NCI-H1436 treated with DMSO at 0.1 percent for 48 hours (cell line): ENCODE data around the gene GPM6B.

Experiments
- DNase-seq: peaks from one replicate; lab custom pipeline; 2025; lab: John Stamatoyannopoulos, UW

The GPM6B gene, protein sequence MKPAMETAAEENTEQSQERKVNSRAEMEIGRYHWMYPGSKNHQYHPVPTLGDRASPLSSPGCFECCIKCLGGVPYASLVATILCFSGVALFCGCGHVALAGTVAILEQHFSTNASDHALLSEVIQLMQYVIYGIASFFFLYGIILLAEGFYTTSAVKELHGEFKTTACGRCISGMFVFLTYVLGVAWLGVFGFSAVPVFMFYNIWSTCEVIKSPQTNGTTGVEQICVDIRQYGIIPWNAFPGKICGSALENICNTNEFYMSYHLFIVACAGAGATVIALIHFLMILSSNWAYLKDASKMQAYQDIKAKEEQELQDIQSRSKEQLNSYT

DNA sequence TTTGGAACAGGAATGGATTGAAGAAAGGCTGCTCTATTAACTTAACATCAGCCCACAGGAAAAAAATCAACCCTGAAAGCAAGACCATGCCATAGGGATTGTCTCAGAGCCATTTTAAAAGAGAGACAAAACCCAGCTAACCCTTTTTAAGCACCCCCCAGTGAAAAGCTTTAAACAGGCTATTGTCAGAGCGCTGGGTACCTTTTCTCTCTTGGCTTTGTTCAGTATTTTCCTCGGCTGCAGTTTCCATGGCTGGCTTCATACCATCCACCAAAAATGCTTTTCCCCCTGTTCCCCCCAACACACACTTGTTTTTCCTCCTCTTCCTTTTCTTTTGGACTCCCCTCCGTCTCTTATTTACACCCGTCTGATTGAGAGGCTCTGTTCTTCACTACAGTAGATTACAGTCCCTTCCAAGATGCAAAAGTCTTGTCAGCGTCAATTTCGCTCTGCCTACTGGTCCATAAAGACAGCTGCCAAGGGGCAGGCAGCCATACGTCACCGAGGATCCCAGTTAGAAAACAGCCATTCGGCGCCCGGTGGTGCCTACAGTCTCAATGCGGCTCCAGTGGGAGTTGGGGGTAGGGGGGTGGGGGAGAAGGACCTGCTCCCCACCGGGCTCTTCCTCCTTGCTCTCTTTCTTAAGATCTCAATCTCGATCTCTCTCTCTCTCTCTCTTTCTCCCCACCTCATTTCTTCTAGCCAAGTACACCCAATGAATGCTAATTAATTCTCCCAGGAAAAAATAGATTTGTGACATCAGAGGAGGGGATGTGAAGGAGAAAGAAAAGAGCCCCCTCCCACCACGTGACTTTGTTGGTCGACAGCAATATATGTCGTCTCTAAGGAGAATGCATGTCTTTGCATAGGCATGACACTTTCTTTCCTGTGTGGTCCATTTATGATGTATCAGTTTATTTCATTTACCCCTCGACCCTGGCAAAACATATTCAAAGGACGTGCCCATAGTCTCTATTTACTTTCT is at the start of gene GPM6B:
Gene GPM6B (minus strand): TSS at position 451 of the 985 bp plus-strand sequence. CDS start 189 bp downstream, at position 262.
- no peak for DNase-seq

DNA sequence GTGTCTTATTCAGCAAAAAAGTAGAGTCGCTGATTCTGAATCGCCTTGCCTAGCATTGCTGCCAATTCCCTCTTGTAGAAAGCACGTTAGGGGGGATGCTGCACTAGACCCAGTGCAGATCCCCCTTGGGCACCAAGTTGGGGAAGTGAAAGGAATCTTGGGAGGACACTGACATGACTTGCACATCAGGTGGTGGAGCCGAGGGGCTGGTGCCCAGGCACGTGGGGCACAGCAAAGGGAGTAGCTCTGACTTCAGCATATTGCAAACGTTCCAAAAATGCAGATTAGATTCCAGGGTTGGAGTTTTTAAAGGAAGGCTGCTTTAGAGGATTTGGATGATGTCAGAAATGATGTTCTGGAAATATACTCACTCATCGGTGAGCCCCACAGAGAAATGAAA is 47.4 kb upstream of the GPM6B start:
- DNase-seq: no peak

DNA sequence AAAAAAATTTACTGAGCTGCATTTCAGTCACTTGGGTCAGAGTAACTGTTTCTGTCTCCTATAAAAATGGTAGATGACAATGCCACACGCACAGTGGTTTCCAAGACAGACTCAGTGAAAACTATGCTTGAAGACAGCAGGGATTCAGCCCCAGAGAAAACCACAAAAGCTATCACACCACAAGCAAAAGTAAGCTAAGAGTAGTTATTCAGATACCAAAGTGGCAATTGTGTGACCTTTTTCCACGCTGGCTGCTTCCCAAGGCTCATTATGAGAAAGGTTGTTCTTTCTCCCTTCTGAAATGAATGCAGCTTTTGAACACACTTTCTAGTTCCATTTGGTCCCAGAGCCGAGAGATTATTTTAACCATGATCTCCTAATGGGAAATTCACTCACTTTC is 46.4 kb upstream of the GPM6B start:
- DNase-seq: no peak

DNA sequence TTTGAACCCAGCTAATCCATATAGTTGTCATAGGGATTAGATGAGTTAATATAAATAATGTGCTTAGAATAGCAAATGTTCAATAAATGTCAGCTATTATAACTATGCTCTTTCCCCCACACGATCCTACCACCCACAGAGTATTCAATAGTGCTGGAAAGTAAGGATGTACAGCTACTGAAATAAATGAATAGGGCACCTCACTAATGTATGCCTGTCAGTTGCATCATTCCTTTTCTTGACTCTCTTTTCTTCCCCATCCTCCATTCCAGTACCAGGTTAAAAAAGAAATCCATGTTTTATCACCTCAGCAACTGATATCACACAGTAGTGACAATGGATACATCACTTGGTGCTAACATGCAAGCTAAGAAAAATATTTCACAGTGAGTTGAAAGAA is 42.8 kb upstream of the GPM6B start:
- DNase-seq: no peak

DNA sequence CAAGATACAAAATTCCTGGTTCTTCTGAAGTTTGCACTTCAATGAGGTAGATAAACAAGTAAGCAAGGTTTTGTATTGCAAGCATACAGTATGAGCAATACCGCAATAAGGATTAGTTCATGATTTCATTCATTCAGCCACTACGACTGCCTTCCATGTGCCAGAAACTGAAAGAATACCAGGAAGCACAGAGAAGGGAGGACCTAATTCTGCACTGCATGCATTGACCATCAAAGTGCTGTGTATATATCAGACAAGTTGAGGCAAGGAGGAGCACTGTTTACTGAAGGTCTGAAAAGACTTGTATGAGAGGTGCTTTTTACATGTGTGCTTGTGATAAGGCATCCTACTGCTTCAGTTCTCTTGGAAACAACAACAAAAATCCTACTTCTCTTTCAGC is 40.9 kb upstream of the GPM6B start:
- no peak for DNase-seq

DNA sequence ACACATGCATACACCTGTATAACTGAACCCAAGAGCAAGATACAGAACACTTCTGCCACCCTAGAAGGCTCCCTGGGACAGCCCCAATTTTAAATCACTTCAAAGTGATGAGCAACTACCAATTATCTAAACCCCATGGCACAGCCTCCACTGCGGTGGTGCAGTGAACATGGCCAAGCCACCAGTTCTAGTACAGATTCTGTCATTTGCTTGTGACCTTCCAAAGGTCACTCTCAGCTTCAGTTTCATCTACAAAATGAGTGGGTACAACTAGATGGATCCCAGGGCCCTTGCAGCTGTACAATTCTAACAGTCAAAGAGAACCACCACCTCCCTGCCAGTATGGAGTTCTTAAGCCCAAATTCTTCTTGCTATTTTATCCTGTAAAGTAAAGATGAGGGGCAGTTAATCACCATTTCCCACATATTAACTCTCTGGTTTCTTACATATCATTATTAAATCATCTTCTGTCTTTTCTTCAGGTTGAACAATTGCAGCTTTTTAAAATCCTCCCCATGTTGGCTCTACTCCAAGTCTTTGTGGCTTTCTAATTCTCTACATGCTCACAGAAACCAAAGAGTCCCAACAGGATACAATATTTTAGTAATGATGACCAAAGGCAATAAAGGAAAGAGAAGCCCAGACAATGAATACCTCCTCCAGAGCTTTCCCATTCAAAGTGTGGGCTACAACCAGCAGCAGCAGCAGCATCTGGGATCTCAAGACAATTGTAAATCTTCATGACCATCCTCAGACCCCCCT is 39.0 kb upstream of the GPM6B start:
- no peak for DNase-seq

DNA sequence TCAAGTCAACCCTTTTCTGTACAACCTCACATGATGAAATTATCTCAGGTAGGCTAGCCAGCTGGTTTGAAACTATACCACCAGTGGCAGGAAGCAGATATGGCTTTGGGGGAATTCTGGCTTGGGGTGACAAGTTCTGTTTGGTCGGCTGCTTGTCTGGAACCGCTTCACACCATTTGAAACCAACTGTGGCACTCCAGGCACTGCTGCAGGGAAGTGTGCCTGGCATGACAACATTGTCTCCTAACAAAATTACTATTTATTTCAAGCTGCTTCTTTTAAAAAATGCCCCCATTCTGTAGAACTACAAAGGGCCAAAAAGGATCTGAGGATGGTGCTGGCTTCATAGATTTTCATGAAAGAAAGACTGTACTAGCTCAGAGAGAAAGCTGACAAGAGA is 37.1 kb upstream of the GPM6B start:
- DNase-seq: no peak

DNA sequence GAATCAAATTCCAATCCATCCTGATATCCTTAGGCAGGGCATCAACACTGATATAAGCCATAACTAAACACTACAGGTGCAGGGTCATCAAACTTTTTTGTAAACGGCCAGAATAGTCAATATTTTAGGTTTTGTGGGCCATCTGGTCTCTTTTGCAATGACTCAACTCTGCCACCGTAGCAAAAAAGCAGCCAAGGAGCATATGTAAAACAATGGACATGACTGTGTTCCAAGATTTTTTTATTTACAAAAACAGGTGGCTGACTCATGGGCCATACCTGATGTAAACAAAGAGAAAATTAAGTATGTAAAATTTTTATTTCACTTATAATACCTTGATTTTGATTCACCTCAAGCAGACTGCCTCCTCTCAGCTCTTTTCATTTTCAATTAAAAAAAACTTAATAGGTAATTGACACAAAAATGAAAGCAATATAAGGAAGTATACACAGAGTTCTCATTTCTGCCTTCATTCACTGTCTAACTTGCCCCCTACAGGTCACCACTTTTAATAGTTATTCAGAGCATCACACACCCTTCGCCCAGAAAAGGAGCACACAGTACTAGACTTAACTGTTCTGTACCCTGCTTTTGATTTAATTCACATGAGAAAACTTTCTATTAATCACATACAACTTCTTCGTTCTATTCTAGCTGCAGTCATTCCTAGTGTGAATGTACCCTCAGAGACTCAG is 35.3 kb upstream of the GPM6B start:
- no peak for DNase-seq

DNA sequence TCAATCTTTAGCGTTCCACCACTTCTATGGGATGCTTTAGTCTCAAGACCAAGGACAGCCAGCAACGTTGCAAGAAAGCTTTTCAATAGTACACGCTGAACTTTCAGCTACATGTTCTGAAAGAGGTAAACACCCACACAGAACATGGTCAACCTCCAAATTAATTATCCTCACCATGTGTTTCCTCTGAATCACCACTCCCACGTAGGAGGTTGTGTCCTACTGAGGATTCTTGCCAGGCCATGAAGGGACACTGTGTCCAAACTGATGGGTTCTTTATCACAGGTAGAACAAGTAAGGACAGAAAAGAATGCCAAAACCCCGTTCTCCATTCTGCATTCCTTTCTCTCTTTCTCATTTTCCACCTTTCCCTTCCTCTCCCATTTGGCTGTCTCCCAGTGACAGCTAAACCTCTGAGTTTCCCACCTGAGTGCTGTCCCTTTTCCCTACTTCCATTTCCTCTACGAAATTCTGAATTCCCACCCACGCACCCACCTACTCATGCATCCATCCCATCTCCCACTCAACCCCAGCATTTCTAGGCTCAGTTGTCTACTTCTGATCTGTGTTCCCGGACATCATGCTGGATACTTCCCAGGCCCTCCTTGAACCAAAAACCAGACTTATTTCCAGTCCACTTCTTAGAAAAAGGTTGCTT is 29.0 kb upstream of the GPM6B start:
- no peak for DNase-seq

DNA sequence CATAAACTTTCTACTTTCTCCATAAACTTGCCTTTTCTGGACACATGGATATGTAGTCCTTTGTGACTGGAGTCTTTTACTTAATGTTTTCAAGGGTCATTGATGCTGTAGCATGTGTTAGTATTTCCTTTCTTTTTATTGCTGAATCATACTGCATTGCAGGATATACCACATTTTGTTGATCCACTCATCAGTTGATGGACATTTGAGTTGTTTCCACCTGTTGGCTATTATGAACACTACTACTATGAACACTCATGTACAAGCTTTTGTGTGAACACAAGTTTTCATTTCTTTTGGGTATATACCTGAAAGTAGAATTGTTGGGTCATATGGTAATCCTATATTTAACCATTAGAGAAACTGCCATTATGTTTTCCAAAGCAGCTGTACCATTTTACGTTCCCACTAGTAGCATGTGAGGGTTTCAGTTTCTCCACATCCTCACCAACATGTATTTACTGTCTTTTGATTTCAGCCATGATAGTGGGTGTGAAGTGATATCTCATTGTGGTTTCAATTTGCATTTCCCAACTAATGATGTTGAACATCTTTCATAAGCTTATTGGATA is 26.3 kb upstream of the GPM6B start:
- DNase-seq: no peak

DNA sequence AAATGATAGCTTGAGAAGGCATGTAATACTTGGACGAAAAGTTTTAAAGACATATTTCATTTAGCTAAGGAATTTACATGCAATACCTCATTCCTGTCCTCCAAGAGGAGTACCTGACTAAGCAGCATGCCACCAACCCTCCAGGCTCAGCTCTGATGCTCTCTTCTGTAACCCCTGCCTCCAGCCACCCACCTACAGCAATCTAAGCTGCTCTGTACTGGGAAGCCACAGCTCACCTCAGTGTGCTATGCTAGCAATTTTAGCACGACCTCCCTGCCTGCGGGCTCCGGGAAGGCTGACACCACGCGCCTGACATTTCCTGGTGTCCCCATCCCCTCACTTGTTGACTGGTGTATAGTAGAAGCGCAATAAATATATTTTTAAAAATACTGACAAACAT is 23.2 kb upstream of the GPM6B start:
- DNase-seq: no peak

DNA sequence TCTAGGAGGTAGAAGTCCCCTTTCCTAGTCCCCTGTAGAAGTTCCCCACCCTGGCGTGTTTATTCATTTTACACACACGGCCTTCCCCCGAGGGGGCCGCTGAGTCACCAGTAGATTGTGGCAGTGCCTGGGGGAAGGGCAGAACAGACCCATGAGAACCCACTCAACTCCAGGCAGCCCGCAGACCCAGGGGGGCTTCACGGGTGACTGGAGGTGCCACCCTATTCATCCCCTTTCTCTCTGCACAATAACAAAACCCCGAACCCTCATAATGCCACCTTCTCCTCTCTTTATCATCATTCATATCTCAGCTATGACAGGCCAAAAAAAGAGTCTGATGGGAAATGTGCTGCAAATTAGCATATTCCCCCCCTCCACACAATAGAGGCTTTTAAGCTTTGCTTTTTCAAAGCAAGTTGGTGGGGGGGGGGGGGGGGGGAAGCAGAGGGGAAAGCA is 20.4 kb upstream of the GPM6B start:
- DNase-seq: no peak

DNA sequence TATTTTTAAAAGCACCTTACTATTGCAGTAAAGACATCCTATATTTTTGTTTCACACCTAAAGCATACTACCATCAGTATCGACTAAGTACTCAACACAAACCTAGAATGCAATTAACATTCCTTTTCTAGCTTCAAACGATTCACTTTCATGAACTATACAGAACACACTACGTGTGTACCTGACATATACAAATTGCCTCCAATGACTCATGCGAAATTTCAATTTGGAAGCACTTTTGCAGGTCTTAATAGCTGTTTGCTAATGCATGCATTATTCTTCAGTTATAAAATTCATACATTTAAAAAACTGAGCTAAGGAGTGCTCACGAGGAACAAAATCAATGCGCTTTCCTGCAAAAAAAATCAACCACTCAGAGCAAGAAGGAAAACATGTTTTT is 19.7 kb upstream of the GPM6B start:
- no peak for DNase-seq

DNA sequence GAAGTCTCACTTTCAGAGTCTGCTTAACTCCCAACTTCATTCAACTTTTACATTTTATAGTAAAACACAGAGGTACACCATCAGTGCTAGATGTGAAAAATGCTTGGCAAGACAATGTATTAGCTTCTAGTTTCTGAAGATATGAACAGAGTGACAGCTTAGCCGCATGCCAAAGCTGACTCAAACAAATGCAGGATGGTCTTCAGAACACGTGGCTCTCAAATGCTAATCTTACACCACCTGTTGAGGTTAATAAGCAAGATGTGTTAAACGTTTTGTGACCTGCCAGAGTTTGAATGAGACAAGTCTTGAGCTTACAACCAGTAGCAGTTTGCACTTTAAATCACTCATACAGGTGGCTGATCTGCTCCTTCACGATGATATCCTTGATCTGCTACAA is 18.9 kb upstream of the GPM6B start:
- no peak for DNase-seq

DNA sequence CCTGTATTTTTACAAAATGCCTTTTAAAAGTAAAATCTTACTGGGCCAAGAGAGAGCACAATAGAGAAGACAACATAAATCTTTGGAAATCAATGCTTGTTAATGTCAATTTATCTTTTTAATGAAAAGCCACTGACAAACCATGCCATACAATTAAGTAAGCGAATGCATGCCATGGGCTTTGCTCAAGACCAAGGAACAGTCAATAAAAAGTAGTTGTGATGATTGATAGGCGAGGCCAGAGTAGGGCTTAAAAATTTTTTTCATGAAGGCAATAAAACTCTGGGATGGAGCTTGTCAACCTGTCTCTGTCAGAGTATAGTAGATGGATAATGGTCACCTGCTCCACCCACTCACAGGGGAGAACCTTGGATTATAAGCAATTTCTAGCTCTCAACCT is 17.5 kb upstream of the GPM6B start:
- no peak for DNase-seq

DNA sequence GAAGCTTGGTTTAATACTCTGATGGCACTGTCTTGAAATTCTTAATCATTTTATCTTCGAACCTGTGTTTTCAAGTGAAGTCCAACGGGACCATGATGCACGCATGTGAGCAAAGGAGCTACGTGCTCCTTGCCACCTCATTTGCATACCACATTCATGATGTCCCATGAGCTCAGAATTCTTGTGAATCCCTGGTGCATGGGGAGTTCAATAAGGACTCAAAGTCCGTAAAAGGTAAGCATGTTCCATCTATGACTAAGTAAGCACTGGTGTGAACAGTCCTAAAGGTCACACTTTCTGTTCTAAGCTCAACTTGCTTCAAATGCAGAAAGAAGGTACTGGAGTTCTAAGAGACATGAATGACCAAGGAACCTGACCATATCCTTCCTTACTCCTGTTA is 13.1 kb upstream of the GPM6B start:
- no peak for DNase-seq

DNA sequence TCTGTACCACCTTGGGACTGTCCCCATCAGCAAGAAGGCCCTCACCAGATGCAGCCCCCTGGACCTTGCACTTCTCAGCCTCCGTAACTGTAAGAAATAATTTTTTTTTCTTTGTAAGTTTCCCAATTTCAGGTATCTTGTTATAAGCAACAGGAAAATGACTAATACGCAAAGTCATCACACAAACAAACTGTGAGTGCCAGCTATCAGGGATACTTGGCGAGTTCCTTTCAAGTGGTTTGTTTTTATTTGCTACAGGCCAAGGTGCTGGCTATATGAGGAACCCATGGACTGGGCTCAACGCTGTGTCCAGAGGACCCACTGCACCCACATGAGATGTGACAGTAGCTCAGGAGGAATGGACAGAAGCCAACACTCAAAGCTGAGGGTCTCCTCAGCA is 11.5 kb upstream of the GPM6B start:
- DNase-seq: no peak

DNA sequence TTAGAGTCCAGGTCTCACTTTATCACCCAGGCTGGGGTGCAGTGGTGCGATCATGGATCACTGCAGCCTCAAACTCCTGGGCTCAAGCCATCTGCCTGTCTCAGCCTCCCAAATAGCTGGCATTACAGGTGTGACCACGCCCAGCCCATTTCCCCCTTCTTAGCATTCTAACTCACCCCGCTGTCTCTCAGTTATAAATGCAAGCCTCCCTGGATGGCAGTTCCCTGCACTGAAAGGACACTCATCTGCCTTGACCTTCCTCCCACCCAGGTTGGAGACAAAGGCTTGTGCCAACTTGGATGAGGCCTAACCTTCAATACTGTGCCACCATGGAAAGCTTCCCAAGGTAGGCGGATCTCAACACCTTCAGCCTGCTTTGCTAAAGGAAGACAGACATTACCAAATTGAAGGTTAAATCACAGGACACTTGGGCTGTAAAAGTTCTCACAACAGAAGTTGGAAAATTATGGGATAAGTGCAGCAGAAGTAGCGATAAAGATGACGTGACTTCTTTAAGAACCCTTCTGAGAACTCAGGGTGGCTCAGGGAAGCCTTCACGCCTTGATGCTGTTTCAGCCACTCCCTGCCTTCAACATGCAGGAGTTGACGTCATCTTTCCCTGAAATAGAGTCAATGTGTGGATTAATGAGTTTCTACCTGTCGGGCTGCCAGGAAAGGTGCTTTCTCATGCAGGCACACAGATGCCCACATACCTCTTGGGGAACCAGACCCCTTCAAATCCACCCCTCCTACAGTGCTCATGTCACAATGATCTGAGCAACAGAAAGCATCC is 10.6 kb upstream of the GPM6B start:
- DNase-seq: no peak

DNA sequence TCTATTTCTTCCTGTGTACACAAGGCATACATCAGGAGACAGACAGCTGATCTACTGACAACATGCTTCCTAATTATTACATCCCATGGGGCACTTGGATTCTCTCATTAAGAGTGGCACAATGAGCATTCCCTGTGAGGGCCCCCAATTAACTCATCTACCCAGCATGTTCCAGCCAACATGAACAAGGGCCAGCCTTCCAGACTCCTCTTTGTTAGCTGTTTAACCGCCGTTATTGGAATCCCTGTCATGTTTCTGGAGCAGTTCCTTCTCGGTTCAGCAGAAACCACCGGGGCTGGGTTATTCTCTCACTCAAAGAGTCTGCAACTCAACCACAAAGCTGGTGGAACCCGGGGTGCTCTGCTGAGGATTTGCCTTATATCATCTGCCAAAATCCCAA is 9.9 kb upstream of the GPM6B start:
- DNase-seq: no peak

DNA sequence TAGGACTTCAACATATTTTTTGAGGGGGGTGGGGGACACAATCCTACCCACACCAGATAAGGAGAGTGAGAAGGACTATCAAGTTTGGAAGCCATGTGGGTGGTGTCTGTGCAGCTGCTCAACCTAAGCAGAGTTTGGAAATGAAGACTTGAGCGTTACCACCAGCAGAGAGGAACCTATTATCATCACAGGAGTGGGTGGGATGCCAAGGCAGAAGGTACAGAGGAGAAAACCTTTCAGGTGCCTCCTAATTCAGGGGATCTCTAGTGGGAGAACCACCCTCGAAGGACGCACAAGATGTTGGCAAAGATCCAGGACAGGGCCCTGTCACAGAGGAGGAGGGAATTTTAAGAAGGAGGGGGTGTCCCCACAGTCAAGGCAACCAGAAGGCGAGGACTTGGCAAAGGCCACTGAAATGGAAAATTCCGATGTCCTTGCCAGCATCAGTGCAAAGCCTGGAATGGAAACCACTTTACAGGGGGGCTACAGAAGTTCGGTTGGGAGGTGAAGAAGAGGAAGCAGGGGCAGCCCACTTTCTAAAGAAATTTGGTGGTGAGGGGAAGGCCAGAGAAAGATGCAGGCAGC is 8.4 kb upstream of the GPM6B start:
- no peak for DNase-seq
